VCaP (cell line): Measurements from ENCODE around the gene CHST11.

ENCODE experiments used
- H3K27ac ChIP-seq: fragments of 450-650 bp; 2 replicates; pipeline ENCODE4 v1.5.1; 2017
- CTCF ChIP-seq: fragments of 450-650 bp; conservative IDR thresholded peaks from 2 replicates; pipeline ENCODE4 v1.5.1; 2017; ENCODE audit warnings: mild to moderate bottlenecking, moderate library complexity

Gene CHST11

DNA sequence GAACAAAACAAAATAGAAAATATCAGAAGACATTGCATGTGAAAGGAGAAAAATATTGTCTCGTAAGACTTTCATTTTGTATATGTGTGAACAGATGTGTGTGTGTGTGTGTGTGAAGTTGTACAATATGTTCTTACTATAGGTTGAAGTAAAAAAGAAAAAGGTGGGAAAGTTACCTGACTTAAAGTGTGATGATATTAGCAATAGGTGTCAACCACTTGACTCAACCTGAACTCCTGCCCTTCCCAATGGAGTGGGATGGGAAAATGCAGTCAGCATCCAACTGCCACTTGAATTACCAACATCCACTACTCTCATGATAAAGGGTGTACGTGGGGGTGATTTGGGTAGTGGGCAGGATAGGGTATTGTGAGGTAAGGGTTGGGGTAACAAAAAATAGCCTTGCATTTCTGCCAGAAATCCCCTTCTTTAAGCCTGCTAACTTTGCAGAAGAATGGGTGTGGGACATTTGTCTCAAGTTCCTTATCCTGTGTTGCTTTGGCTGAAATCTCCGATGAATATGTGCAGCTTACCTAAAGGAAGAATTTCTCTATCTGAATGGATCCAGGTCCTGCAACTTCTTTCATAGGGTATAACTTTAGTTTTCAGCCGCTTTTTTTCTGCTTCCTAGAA lies 181.6 kb downstream of the CHST11 start:
- no peak overlapping the region for H3K27ac ChIP-seq

GRCh38 chr12:104638851-104639240 lies 182.1 kb downstream of the CHST11 start:
- TF ChIP-seq CTCF = no peak
- H3K27ac ChIP-seq = no peak overlapping the region

More for the DNA sequence above, 181.6 kb downstream of the CHST11 start:
- TF ChIP-seq CTCF = no peak

GRCh38 chr12:104640956-104641355 lies 184.2 kb downstream of the CHST11 start:
- no peak overlapping the region for H3K27ac ChIP-seq
- TF ChIP-seq CTCF = no peak

DNA sequence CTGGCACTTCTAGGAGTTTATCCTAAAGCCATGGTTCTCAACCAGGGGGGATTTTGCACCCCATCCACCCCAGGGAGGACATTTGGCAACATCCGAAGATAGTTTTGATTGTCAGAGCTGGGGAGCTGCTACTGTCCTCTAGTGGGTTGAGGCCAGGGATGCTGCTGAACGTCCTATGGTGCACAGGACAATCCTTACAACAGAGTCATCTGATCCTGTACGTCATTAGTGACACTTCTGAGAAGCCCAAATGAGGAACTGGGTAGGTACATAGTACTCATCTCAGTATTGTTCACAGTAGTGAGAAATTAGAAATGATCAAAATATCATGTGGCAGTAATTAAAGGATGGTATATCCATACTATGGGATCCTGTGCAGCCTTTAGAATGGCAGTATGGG lies 185.1 kb downstream of the CHST11 start:
- no peak for TF ChIP-seq CTCF
- H3K27ac ChIP-seq = no peak overlapping the region

DNA sequence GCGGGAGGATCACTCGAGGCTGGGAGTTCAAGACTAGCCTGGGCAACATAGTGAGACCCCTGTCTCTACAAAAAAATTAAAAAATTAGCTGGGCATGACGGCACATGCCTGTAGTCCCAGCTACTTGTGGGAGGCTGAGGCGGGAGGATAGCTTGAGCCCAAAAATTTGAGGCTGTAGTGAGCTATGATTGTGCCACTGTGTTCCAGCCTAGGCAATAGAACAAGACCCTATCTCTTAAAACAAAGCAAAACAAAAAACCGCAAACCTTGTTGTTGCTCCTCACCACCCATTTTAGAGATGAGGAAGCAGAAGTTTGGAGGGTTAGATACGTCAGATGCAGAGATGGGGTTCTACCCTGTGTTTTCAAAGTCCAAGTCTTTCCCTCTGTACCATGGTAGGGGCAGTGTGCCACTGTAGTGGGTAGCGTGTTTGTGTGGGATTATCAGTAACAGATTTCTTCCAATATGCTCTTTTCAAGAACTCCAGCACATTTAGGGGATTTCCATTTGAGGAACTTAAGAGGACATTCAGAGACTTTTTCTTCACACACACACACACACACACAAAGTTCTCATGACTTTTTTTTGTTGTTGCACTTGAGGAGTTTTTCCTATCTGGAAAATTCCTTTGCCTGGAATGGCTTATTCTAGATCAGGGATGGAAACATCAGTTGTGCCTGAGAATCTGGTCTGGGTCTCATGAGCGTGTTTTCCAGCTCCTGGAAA lies 186.5 kb downstream of the CHST11 start:
- TF ChIP-seq CTCF = no peak
- H3K27ac ChIP-seq = no peak overlapping the region

DNA sequence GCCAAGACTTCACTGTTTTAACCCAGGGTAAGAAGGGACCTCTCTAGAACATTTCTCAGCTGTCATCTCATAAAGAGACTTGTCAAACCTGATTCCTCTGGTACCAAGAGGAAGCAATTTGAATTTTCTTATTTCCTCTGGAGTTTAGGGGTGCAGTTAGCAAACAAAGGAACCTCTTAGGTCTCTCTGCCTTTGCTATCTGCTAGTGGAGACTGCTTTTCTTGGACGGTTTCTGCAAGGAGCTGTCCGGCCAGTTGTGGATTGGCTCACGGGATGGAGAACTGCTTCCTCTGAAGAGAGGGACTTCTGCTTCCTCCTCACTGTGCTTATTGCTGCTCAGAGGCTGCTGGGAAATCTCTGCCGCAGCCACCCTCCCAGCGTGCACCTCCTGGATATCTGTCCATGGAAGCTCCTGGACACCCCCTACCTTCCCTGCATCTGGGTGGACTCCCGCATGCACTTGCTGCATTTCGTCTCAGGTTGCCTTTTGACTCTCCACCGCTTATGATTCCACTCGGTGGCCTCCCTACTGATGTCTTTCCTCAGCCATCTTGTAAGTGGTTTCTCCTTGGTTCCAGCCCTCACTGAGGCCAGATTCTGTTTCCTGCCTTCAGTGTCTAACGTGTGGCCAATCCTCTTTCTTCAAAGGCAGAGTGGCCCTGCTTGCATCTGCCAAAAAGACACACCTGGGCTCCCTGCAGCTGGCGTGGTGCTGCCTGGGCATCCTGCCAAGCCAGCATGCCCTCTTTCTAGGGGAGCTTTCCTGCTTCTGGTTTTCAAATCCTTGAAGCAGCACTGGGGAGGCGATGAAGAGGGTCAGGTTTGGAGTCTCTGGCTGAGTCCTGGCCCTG lies 187.3 kb downstream of the CHST11 start:
- no peak for TF ChIP-seq CTCF
- no peak overlapping the region for H3K27ac ChIP-seq

- no peak overlapping the region for H3K27ac ChIP-seq
- TF ChIP-seq CTCF = no peak
These were observed 192.0 kb downstream of the CHST11 start for GRCh38 chr12:104648756-104649155.
